Right ventricle myocardium inferior (tissue), 1 donor: ENCODE measurements around the gene SLC4A8. TPM values are rescaled to one million over a fixed set of nuclear protein-coding genes. Genes with fewer than 3 reads are reported as not detected.

Experiments used
- ATAC-seq: fragments of 200-7000 bp; cut with Tn5 transposase; one replicate; pipeline ENCODE4 v1.9.1; 2020; ENCODE audit warnings: mild to moderate bottlenecking, moderate library complexity
- DNase-seq: peaks from one replicate; pipeline ENCODE4 v3.0.0; 2021; ENCODE audit errors: missing footprints
- intact Hi-C: fragments of 100-400 bp; cut with DNase I; formaldehyde crosslinking; loops from one replicate; pipeline ENCODE4 v1.11.0; 2022
- total RNA-seq: library from RNA; stranded (reverse); fragmentation: NEBNext Ultra II Directional; extraction: Animal tissue kit (Norgen Biotek cat#: 25700); gene quantifications from one replicate; pipeline ENCODE4 v1.2.1, GENCODE V29; 2021
- donor health status: DM: no; HTN: yes; CAD: no; lungs with severe emphysema.

SLC4A8 gene
- total RNA-seq, 1 donor from 2014 or later, result 0.08 TPM

DNA sequence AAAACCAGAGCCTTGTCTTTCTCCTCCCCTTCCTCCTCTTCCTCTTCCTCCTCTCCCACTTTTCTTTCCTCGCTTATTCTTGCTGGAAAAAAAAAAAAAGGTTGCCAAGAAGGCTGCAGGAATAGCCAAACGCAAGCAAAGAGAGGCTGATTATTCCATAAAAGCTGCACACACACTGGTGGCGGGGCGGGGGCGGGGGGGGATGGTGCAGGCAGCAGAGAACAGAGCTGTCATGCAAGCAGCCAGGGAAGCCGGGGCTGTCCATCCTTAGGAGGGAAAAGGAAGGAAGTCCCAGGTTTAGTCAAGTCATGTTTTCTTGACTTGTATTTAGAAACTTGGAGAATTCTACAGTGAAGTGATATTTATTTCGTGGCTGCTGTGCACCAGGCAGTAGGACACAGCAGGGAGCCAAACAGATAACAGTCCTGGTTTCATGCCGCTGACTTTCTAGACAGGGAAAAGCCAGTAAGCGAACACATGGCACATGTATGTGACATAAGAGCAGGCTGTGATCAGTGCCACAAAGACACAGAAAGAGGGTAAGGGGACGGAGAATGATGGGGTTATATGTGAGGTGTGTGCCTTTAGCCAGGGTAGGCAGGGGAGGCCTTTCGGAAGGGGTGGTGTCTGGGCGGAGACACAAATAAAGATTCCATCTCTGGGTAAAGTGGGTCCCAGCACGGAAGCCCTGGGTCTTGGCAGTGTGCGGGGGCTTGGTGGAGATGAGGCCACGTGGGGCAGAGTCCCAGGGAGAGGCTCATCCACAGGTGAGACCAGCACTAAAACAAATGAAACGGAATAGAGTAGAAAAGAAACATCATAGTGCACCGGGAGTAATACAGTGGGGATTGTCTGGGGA is 109.8 kb downstream of the SLC4A8 start:
- ATAC-seq, result no peak
- intact Hi-C loops, result loop anchor here (10.0 kb wide), 1 partner anchor 280 kb away; a partner anchor contains a TSS
- no peak for DNase-seq

GRCh38 chr12:51536159-51536558 is 111.5 kb downstream of the SLC4A8 start:
- DNase-seq, result no peak
- intact Hi-C loops, result loop anchor here (10.0 kb wide), 1 partner anchor 279 kb away; a partner anchor contains a TSS
- ATAC-seq, result no peak

DNA sequence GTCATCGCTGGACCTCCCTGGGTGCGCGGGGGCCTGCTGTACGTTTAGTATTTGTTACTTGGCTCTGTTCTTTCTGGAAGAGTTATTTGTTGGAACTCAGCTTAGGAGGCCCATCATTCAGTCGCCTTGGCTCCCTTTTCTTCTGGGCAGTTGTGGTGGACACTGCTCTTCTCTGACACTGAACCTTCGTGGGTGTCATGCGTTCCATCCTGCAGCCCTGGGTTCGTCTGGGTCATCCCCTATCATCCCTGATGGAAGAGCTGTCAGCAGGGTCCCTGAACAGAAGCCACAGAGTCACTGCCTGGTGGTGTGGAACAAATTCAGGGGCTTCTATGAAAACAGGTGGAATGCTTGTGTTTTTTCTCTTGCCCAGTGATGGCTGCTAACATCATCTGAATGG is 113.5 kb downstream of the SLC4A8 start:
- no peak for DNase-seq
- intact Hi-C loops, result loop anchor here (10.0 kb wide), 1 partner anchor 277 kb away; a partner anchor contains a TSS
- ATAC-seq, result no peak

DNA sequence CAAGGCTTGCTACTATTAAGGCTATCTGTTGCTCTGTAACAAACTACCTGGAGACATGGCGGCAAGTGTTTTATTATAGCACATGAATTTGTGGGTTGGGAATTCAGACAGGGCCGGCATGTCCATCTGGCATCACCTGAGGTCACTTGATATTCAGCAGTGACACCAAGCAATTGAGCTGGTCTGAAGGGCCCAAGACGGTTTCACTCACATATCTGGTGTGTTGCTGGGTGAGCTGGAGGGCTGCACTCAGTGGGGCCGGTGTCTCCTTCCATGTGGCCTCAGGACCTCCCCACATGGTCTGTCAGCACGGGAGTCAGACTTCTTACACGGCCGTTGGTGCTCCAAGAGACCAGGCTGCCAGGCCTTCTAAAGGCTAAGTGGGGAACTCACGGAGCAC is 114.0 kb downstream of the SLC4A8 start:
- DNase-seq (no peak), ATAC-seq (no peak)
- intact Hi-C loops, result loop anchor here (10.0 kb wide), 1 partner anchor 276 kb away; a partner anchor contains a TSS

DNA sequence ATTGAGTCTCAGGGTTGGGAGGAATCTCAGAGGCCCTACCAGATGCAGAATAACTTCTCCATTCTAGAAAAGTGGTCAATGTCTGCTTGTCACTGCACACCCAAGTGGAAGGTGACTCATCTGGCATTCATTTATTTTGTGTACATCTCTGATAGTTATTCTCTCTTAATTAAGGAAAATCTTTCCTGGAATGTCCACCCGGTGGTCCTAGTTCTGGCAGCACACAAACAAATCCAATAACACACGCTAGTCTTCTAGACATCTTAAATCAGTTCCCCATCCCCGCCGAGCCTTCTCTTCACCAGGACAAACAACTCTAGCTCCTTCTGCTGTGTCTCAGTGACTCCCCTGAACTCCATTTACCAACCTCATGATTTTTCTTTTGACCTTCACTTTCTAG is 116.4 kb downstream of the SLC4A8 start:
- intact Hi-C loops, result no loop called here
- no peak for ATAC-seq
- DNase-seq, result no peak

DNA sequence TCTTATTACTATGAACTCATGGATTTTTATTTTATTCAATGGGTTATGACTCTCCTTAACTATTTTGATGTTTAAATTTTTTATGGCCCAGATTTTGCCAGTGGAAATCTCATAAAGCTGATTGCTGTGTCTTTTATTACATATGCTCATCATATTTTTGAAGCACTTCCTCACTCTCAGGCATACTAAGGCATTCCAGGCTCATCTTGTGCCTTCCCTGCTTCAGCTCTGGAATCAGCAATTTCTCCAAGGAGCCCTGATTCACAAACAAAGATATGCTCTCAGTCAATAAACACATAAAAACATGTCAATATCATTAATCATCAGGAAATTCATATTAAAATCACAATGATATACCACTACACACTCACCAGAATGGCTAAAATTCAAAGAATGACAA is 121.5 kb downstream of the SLC4A8 start:
- ATAC-seq, result no peak
- DNase-seq, result no peak
- intact Hi-C loops, result no loop called here

DNA sequence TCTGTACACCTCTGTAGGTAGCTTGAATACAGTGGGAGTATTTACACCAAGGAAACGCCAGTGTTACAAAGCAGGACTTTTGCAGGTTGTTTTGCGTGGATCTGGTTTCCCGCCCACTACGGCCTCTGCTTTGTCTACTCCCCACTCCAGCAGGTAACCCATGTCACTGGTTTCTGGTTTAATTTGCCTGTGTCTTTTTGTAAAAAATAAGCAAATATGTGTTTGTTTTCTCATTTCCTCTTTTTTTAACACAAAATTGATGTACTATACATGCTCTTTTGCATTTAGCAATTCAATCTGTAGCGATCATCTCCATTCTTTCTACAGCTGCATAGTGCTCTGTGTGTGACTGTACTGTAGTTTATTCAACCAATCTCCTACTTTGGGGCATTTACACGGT is 123.0 kb downstream of the SLC4A8 start:
- intact Hi-C loops, result no loop called here
- DNase-seq (no peak), ATAC-seq (no peak)

DNA sequence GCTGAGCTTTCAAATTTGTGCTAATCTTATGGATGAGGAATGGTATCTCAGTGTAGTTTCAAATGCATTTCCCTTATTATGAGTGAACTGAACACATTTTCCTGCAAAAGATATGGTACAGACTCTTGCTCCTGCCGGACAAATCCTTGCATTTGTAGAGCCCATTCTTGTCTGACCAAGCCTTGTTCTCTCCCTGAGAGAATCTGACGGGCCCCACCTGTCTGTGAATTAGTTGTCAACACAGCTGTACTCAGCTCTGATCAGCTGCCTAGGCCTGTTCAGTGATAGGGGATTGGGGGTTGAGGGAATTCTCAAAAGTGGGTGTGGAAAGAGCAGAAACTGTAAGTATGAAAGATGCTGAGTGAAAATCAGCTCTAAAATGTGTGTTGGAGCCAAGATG is 123.6 kb downstream of the SLC4A8 start:
- no peak for DNase-seq
- ATAC-seq, result no peak
- intact Hi-C loops, result no loop called here

DNA sequence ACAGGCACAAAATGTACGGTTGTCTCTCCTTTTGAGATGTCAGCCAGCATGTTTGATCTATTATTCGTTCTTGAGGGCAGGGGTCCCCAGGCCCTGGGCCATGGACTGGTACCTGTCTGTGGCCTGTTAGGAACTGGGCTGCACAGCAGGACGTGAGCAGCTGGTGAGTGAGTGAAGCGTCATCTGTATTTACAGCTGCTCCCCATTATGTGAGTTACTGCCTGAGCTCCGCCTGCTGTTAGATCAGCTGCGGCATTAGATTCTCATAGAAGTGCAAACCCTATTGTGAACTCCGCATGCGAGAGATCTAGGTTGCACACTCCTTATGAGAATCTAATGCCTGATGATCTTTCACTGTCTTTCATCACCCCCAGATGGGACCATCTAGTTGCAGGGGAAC is 125.0 kb downstream of the SLC4A8 start:
- intact Hi-C loops, result no loop called here

More for the DNA sequence above, 125.0 kb downstream of the SLC4A8 start:
- DNase-seq, result no peak
- no peak for ATAC-seq

Other genes starting within 250 kb of the SLC4A8 start
- gene POU6F1, start 206.8 kb upstream of the SLC4A8 start, total RNA-seq, result 8.6 TPM
- gene DAZAP2, start 186.0 kb upstream of the SLC4A8 start, total RNA-seq, result 136 TPM
- gene SMAGP, start 154.4 kb upstream of the SLC4A8 start, total RNA-seq, result 3.8 TPM
- 2.0 TPM for gene BIN2, start 100.7 kb upstream of the SLC4A8 start, total RNA-seq
- gene CELA1, start 78.2 kb upstream of the SLC4A8 start, total RNA-seq, result not detected
- 1.7 TPM for gene GALNT6, start 33.4 kb upstream of the SLC4A8 start, total RNA-seq
- gene SCN8A, start 166.4 kb downstream of the SLC4A8 start, total RNA-seq, result 0.24 TPM